HepG2 (cell line): ENCODE data around the gene LITAFD. TPM values are rescaled to one million over a fixed set of nuclear protein-coding genes. Genes with fewer than 3 reads are reported as not detected.

Experiments
- BATF2 ChIP-seq: sonication (generic); formaldehyde crosslinking; IDR thresholded peaks from 2 replicates; pipeline ENCODE4 v1.8.0; 2022; ENCODE audit warnings: mild to moderate bottlenecking, missing genetic modification reagents, moderate library complexity
- FOSL1 ChIP-seq: sonication (generic); formaldehyde crosslinking; IDR thresholded peaks from 2 replicates; pipeline ENCODE4 v1.9.0; 2021; ENCODE audit warnings: missing genetic modification reagents, borderline replicate concordance
- FUBP1 ChIP-seq: sonication (generic); formaldehyde crosslinking; IDR thresholded peaks from 2 replicates; pipeline ENCODE4 v1.5.1; 2020; ENCODE audit warnings: missing genetic modification reagents, mild to moderate bottlenecking, borderline replicate concordance
- HCFC1 ChIP-seq: fragments of 150-350 bp; IDR thresholded peaks from 2 replicates; pipeline ENCODE4 v1.6.1; 2014; ENCODE audit warnings: low read depth, low read length
- HOXA9 ChIP-seq: sonication (generic); formaldehyde crosslinking; IDR thresholded peaks from 2 replicates; pipeline ENCODE4 v1.8.1; 2022; ENCODE audit warnings: missing genetic modification reagents, mild to moderate bottlenecking, moderate library complexity, borderline replicate concordance
- KMT2A ChIP-seq: sonication (generic); formaldehyde crosslinking; IDR thresholded peaks from 2 replicates; pipeline ENCODE4 v1.4.0; 2020; ENCODE audit warnings: missing genetic modification reagents
- NFKBIZ ChIP-seq: IDR thresholded peaks from 2 replicates; pipeline ENCODE4 v1.6.1; 2018; ENCODE audit warnings: missing genetic modification reagents, missing compliant biosample characterization
- POLR2G ChIP-seq: fragments of 200-400 bp; formaldehyde crosslinking; IDR thresholded peaks from 2 replicates; pipeline ENCODE4 v1.6.1; 2018; ENCODE audit warnings: mild to moderate bottlenecking, low read depth, low read length, moderate library complexity
- ZFP36L1 ChIP-seq: sonication (generic); formaldehyde crosslinking; IDR thresholded peaks from 2 replicates; pipeline ENCODE4 v1.8.0; 2022; ENCODE audit warnings: mild to moderate bottlenecking, missing genetic modification reagents, moderate library complexity
- ZHX2 ChIP-seq, 2 experiments: sonication (generic) in 1 of 2; formaldehyde crosslinking in 1 of 2; IDR thresholded peaks; 2 replicates each; pipeline versions ENCODE4 v1.6.1 to v1.9.0; 2014 to 2022; ENCODE audit warnings: antibody characterized with exemption in 1 of 2, borderline replicate concordance in 1 of 2, inconsistent platforms in 1 of 2, low read depth in 1 of 2, missing genetic modification reagents in 1 of 2
- ZNF318 ChIP-seq: sonication (generic); formaldehyde crosslinking; IDR thresholded peaks from 2 replicates; pipeline ENCODE4 v1.4.0; 2020; ENCODE audit warnings: mild to moderate bottlenecking, missing genetic modification reagents
- polyA plus RNA-seq, 8 experiments: library from polyadenylated mRNA; depleted of rRNA in 3 of 8; stranded (reverse) in 7 of 8; unstranded in 1 of 8; fragments of >200 nt; fragmentation: Illumina TruSeq in 4 of 8; extraction: Trizol in 4 of 8; gene quantifications; 2 replicates each; pipeline versions ENCODE4 v1.2.1 to v1.2.3, GENCODE V29; 2011 to 2016; ENCODE audit warnings: low read depth in 4 of 8, missing spikeins in 1 of 8, mixed read lengths in 1 of 8; ENCODE audit not compliant: insufficient read depth in 1 of 8
- total RNA-seq, 5 experiments: library from RNA; depleted of rRNA; stranded (reverse); fragments of >200 nt; fragmentation: Illumina TruSeq; extraction: Trizol; gene quantifications; 2 replicates each; pipeline ENCODE4 v1.2.3, GENCODE V29; 2016; ENCODE audit warnings: low read depth in 1 of 5

The LITAFD gene
- total and polyA plus RNA-seq, 2 of the 13 experiments (the other 11 are each of a cell fraction or from before 2014, with no cell fraction given) = not detected

GRCh38 chr16:8850279-8850885 is 31.8 kb upstream of the LITAFD start (continued):
- TF ChIP-seq ZHX2 (IDR thresholded peaks at IDR 0.05; ENCODE audit: low read depth) (no peak), ZHX2 (CRISPR knock-in tag; IDR thresholded peaks at IDR 0.05; ENCODE audit: borderline replicate concordance) (0 out of 2 replicates have a peak, but pooled peaks have one; percentile 52), ZNF318 (CRISPR knock-in tag) (peak; percentile 95), NFKBIZ (peak; percentile 82), KMT2A (peak; percentile 79; the same call in 1 of the 2 replicates), HOXA9 (CRISPR knock-in tag) (no peak), POLR2G (peak; percentile 58), FOSL1 (CRISPR knock-in tag) (no peak), FUBP1 (peak; percentile 99; the same call in 1 of the 2 replicates), BATF2 (CRISPR knock-in tag) (no peak), HCFC1 (no peak), ZFP36L1 (no peak; the same call in 1 of the 2 replicates)
